ENCODE data around the gene EME2. TPM values are rescaled to one million over a fixed set of nuclear protein-coding genes. Genes with fewer than 3 reads are reported as not detected.
A peak's percentile ranks its signal among the peaks of the same experiment; 100 is the strongest.

The EME2 gene
- polyA plus RNA-seq, 1 donor: 12.2 TPM

GRCh38 chr16:1772908-1773702 lies 495 bp downstream of the EME2 start, which contains the start of gene MRPS34:
MRPS34 (minus strand) TSS chr16:1773134; CDS start chr16:1773119, 15 bp downstream.
- no CpG with 5 or more reads among the region's 108 CpGs for WGBS (ENCODE audit: insufficient coverage, low lambda C conversion rate)
- no peaks in the 10 kb centered on the region for H3K27me3 ChIP-seq (ENCODE audit: control insufficient read depth, insufficient read depth, low read length)
- peak within 1 kb of the TSS; percentile 69 for H3K27ac ChIP-seq (ENCODE audit: low read length)
- peaks cover 10% of the 10 kb centered on the region for H3K9me3 ChIP-seq (ENCODE audit: control insufficient read depth, low read depth, low read length)
- peak; percentile 77 to 87 for DNase-seq
- peaks cover 28% of the 10 kb centered on the region for H3K4me1 ChIP-seq (ENCODE audit: control insufficient read depth, insufficient read depth, low read length)
- H3K4me3 ChIP-seq (ENCODE audit: low read length): peak within 1 kb of the TSS; percentile 86
- H3K36me3 ChIP-seq (ENCODE audit: control insufficient read depth, insufficient read depth, low read length): peaks cover 55% of the 10 kb centered on the region

GRCh38 chr16:1773703-1774447 lies 1.3 kb downstream of the EME2 start:
- no peak for DNase-seq

GRCh38 chr16:1774448-1774780 lies 1.8 kb downstream of the EME2 start:
- DNase-seq: no peak
- no CpG with 5 or more reads among the region's 7 CpGs for WGBS (ENCODE audit: insufficient coverage, low lambda C conversion rate)
- peaks cover 10% of the 10 kb centered on the region for H3K9me3 ChIP-seq (ENCODE audit: control insufficient read depth, low read depth, low read length)
- H3K27ac ChIP-seq (ENCODE audit: low read length): no peak overlapping the region
- H3K4me1 ChIP-seq (ENCODE audit: control insufficient read depth, insufficient read depth, low read length): peaks cover 36% of the 10 kb centered on the region
- H3K4me3 ChIP-seq (ENCODE audit: low read length): peak overlapping the region; percentile 86
- peaks cover 48% of the 10 kb centered on the region for H3K36me3 ChIP-seq (ENCODE audit: control insufficient read depth, insufficient read depth, low read length)
- no peaks in the 10 kb centered on the region for H3K27me3 ChIP-seq (ENCODE audit: control insufficient read depth, insufficient read depth, low read length)

More at GRCh38 chr16:1773703-1774447, 1.3 kb downstream of the EME2 start:
- H3K36me3 ChIP-seq (ENCODE audit: control insufficient read depth, insufficient read depth, low read length): peaks cover 52% of the 10 kb centered on the region
- no peaks in the 10 kb centered on the region for H3K27me3 ChIP-seq (ENCODE audit: control insufficient read depth, insufficient read depth, low read length)
- peaks cover 36% of the 10 kb centered on the region for H3K4me1 ChIP-seq (ENCODE audit: control insufficient read depth, insufficient read depth, low read length)
- H3K9me3 ChIP-seq (ENCODE audit: control insufficient read depth, low read depth, low read length): peaks cover 10% of the 10 kb centered on the region
- H3K4me3 ChIP-seq (ENCODE audit: low read length): peak overlapping the region; percentile 86
- peak overlapping the region; percentile 69 for H3K27ac ChIP-seq (ENCODE audit: low read length)
- WGBS (ENCODE audit: insufficient coverage, low lambda C conversion rate): no CpG with 5 or more reads among the region's 45 CpGs

- Histone ChIP-seq H3K36me3 (ENCODE audit: control insufficient read depth, insufficient read depth, low read length) (peaks cover 49% of the 10 kb centered on the region), H3K4me3 (ENCODE audit: low read length) (no peak overlapping the region), H3K27me3 (ENCODE audit: control insufficient read depth, insufficient read depth, low read length) (no peaks in the 10 kb centered on the region), H3K27ac (ENCODE audit: low read length) (no peak overlapping the region), H3K9me3 (ENCODE audit: control insufficient read depth, low read depth, low read length) (peaks cover 7% of the 10 kb centered on the region), H3K4me1 (ENCODE audit: control insufficient read depth, insufficient read depth, low read length) (peaks cover 43% of the 10 kb centered on the region)
- WGBS (ENCODE audit: insufficient coverage, low lambda C conversion rate): no CpG with 5 or more reads among the region's 30 CpGs
- DNase-seq: no peak
Measured at GRCh38 chr16:1775006-1775845, 2.6 kb downstream of the EME2 start.

- Histone ChIP-seq H3K27me3 (ENCODE audit: control insufficient read depth, insufficient read depth, low read length) (no peaks in the 10 kb centered on the region), H3K4me1 (ENCODE audit: control insufficient read depth, insufficient read depth, low read length) (peaks cover 44% of the 10 kb centered on the region), H3K4me3 (ENCODE audit: low read length) (no peak overlapping the region), H3K36me3 (ENCODE audit: control insufficient read depth, insufficient read depth, low read length) (peaks cover 51% of the 10 kb centered on the region), H3K27ac (ENCODE audit: low read length) (no peak overlapping the region), H3K9me3 (ENCODE audit: control insufficient read depth, low read depth, low read length) (peaks cover 7% of the 10 kb centered on the region)
- no peak for DNase-seq
- WGBS (ENCODE audit: insufficient coverage, low lambda C conversion rate): no CpG with 5 or more reads among the region's 28 CpGs
Measured at GRCh38 chr16:1775846-1776671, 3.4 kb downstream of the EME2 start.

- no peak for DNase-seq
- WGBS (ENCODE audit: insufficient coverage, low lambda C conversion rate): no CpG with 5 or more reads among the region's 13 CpGs
- no peak overlapping the region for H3K4me3 ChIP-seq (ENCODE audit: low read length)
- H3K4me1 ChIP-seq (ENCODE audit: control insufficient read depth, insufficient read depth, low read length): peaks cover 50% of the 10 kb centered on the region
- peaks cover 51% of the 10 kb centered on the region for H3K36me3 ChIP-seq (ENCODE audit: control insufficient read depth, insufficient read depth, low read length)
- H3K27me3 ChIP-seq (ENCODE audit: control insufficient read depth, insufficient read depth, low read length): no peaks in the 10 kb centered on the region
- no peak overlapping the region for H3K27ac ChIP-seq (ENCODE audit: low read length)
- peaks cover 7% of the 10 kb centered on the region for H3K9me3 ChIP-seq (ENCODE audit: control insufficient read depth, low read depth, low read length)
Measured at GRCh38 chr16:1776672-1776955, 4.0 kb downstream of the EME2 start.

- Histone ChIP-seq H3K27me3 (ENCODE audit: control insufficient read depth, insufficient read depth, low read length) (no peaks in the 10 kb centered on the region), H3K27ac (ENCODE audit: low read length) (no peak overlapping the region), H3K9me3 (ENCODE audit: control insufficient read depth, low read depth, low read length) (peaks cover 7% of the 10 kb centered on the region), H3K36me3 (ENCODE audit: control insufficient read depth, insufficient read depth, low read length) (peaks cover 51% of the 10 kb centered on the region), H3K4me3 (ENCODE audit: low read length) (no peak overlapping the region), H3K4me1 (ENCODE audit: control insufficient read depth, insufficient read depth, low read length) (peaks cover 47% of the 10 kb centered on the region)
- no peak for DNase-seq
- WGBS (ENCODE audit: insufficient coverage, low lambda C conversion rate): no CpG with 5 or more reads among the region's 22 CpGs
Measured at GRCh38 chr16:1776991-1777374, 4.4 kb downstream of the EME2 start.

GRCh38 chr16:1777375-1778199 lies 5.0 kb downstream of the EME2 start:
- no peak for DNase-seq

More at GRCh38 chr16:1777375-1778199, 5.0 kb downstream of the EME2 start:
- Histone ChIP-seq H3K36me3 (ENCODE audit: control insufficient read depth, insufficient read depth, low read length) (peaks cover 51% of the 10 kb centered on the region), H3K27me3 (ENCODE audit: control insufficient read depth, insufficient read depth, low read length) (no peaks in the 10 kb centered on the region), H3K27ac (ENCODE audit: low read length) (no peak overlapping the region), H3K4me3 (ENCODE audit: low read length) (no peak overlapping the region), H3K4me1 (ENCODE audit: control insufficient read depth, insufficient read depth, low read length) (peaks cover 44% of the 10 kb centered on the region), H3K9me3 (ENCODE audit: control insufficient read depth, low read depth, low read length) (peaks cover 7% of the 10 kb centered on the region)
- no CpG with 5 or more reads among the region's 36 CpGs for WGBS (ENCODE audit: insufficient coverage, low lambda C conversion rate)
